Measurements from ENCODE around the gene SNRNP70. TPM values are rescaled to one million over a fixed set of nuclear protein-coding genes. Genes with fewer than 3 reads are reported as not detected.

SNRNP70 gene
- total and polyA plus RNA-seq, 5 donors: 117 to 146 (median 144) TPM

GRCh38 chr19:49084206-49085019, 838 bp upstream of the SNRNP70 start:
- ATAC-seq (no peak), DNase-seq (peak in 1 of 3 donors; percentile 65)
- intact Hi-C loops (cut with DNase I): no loop called here
- 63% methylated on average over 26 of the region's 26 CpGs for WGBS
- peak overlapping the region; percentile 90 for H3K27ac ChIP-seq (ENCODE audit: low read length)
- no peaks in the 10 kb centered on the region for H3K27me3 ChIP-seq (ENCODE audit: control insufficient read depth, insufficient read depth)
- peak overlapping the region; percentile 75 for H3K4me3 ChIP-seq (ENCODE audit: low read length)
- H3K4me1 ChIP-seq (ENCODE audit: control insufficient read depth, insufficient read depth, low read length): peaks cover 6% of the 10 kb centered on the region
- H3K9me3 ChIP-seq (ENCODE audit: control insufficient read depth, low read length): no peaks in the 10 kb centered on the region

- ATAC-seq: no peak
Observed at GRCh38 chr19:49085868-49086232, 599 bp downstream of the SNRNP70 start.

GRCh38 chr19:49086296-49086695, 1.0 kb downstream of the SNRNP70 start:
- DNase-seq: no peak
- Histone ChIP-seq H3K4me1 (ENCODE audit: control insufficient read depth, insufficient read depth, low read length) (peaks cover 6% of the 10 kb centered on the region), H3K4me3 (ENCODE audit: low read length) (peak overlapping the region; percentile 75), H3K27ac (ENCODE audit: low read length) (no peak overlapping the region), H3K27me3 (ENCODE audit: control insufficient read depth, insufficient read depth) (no peaks in the 10 kb centered on the region), H3K9me3 (ENCODE audit: control insufficient read depth, low read length) (no peaks in the 10 kb centered on the region)
- ATAC-seq: no peak
- intact Hi-C loops (cut with DNase I): no loop called here
- 46% methylated on average over 11 of the region's 11 CpGs for WGBS

More at GRCh38 chr19:49085868-49086232, 599 bp downstream of the SNRNP70 start:
- intact Hi-C loops (cut with DNase I): no loop called here
- Histone ChIP-seq H3K27ac (ENCODE audit: low read length) (peak overlapping the region; percentile 80), H3K27me3 (ENCODE audit: control insufficient read depth, insufficient read depth) (no peaks in the 10 kb centered on the region), H3K9me3 (ENCODE audit: control insufficient read depth, low read length) (no peaks in the 10 kb centered on the region), H3K4me1 (ENCODE audit: control insufficient read depth, insufficient read depth, low read length) (peaks cover 6% of the 10 kb centered on the region), H3K4me3 (ENCODE audit: low read length) (peak overlapping the region; percentile 75)
- DNase-seq: no peak
- WGBS: 1% methylated on average over 14 of the region's 14 CpGs

- ATAC-seq: no peak
- intact Hi-C loops (cut with DNase I): loop anchor here in 1 of 4 donors (5.0 to 10.0 kb wide), 2 partner anchors 53 to 121 kb away; no protein-coding TSS in a partner anchor
- DNase-seq: peak in 1 of 3 donors; percentile 7
- Histone ChIP-seq H3K27me3 (ENCODE audit: control insufficient read depth, insufficient read depth) (no peaks in the 10 kb centered on the region), H3K27ac (ENCODE audit: low read length) (no peak overlapping the region), H3K4me3 (ENCODE audit: low read length) (no peak overlapping the region), H3K9me3 (ENCODE audit: control insufficient read depth, low read length) (no peaks in the 10 kb centered on the region), H3K4me1 (ENCODE audit: control insufficient read depth, insufficient read depth, low read length) (peaks cover 2% of the 10 kb centered on the region)
- 90% methylated on average over 17 of the region's 17 CpGs for WGBS
Observed at GRCh38 chr19:49091391-49092038, 6.3 kb downstream of the SNRNP70 start.

GRCh38 chr19:49092686-49093085, 7.4 kb downstream of the SNRNP70 start:
- H3K27ac ChIP-seq (ENCODE audit: low read length): no peak overlapping the region
- WGBS: 89% methylated on average over 6 of the region's 6 CpGs
- ATAC-seq (no peak), DNase-seq (peak in 1 of 3 donors; percentile 6)
- H3K27me3 ChIP-seq (ENCODE audit: control insufficient read depth, insufficient read depth): no peaks in the 10 kb centered on the region
- H3K4me3 ChIP-seq (ENCODE audit: low read length): no peak overlapping the region
- H3K9me3 ChIP-seq (ENCODE audit: control insufficient read depth, low read length): no peaks in the 10 kb centered on the region
- H3K4me1 ChIP-seq (ENCODE audit: control insufficient read depth, insufficient read depth, low read length): no peaks in the 10 kb centered on the region
- intact Hi-C loops (cut with DNase I): loop anchor here in 1 of 4 donors (5.0 to 10.0 kb wide), 2 partner anchors 52 to 120 kb away; no protein-coding TSS in a partner anchor

GRCh38 chr19:49094505-49095482, 9.5 kb downstream of the SNRNP70 start:
- Histone ChIP-seq H3K27me3 (ENCODE audit: control insufficient read depth, insufficient read depth) (no peaks in the 10 kb centered on the region), H3K27ac (ENCODE audit: low read length) (peak overlapping the region; percentile 60), H3K9me3 (ENCODE audit: control insufficient read depth, low read length) (no peaks in the 10 kb centered on the region), H3K4me1 (ENCODE audit: control insufficient read depth, insufficient read depth, low read length) (no peaks in the 10 kb centered on the region), H3K4me3 (ENCODE audit: low read length) (no peak overlapping the region)
- 50% methylated on average over 23 of the region's 23 CpGs for WGBS
- ATAC-seq (peak; percentile 76 to 93), DNase-seq (peak in 2 of 3 donors; percentile 81 to 83)
- intact Hi-C loops (cut with DNase I): loop anchor here (5.0 to 10.0 kb wide), 5 partner anchors 50 to 118 kb away; no protein-coding TSS in a partner anchor

GRCh38 chr19:49097453-49098288, 12.4 kb downstream of the SNRNP70 start:
- ATAC-seq (peak; percentile 48 to 72), DNase-seq (peak; percentile 54 to 83 (median 81))
- Histone ChIP-seq H3K9me3 (ENCODE audit: control insufficient read depth, low read length) (no peaks in the 10 kb centered on the region), H3K4me1 (ENCODE audit: control insufficient read depth, insufficient read depth, low read length) (no peaks in the 10 kb centered on the region), H3K27ac (ENCODE audit: low read length) (no peak overlapping the region), H3K27me3 (ENCODE audit: control insufficient read depth, insufficient read depth) (no peaks in the 10 kb centered on the region), H3K4me3 (ENCODE audit: low read length) (no peak overlapping the region)
- 40% methylated on average over 8 of the region's 8 CpGs for WGBS
- intact Hi-C loops (cut with DNase I): loop anchor here (5.0 to 10.0 kb wide), 4 partner anchors 47 to 110 kb away; no protein-coding TSS in a partner anchor

- DNase-seq (no peak), ATAC-seq (no peak)
- Histone ChIP-seq H3K27ac (ENCODE audit: low read length) (no peak overlapping the region), H3K27me3 (ENCODE audit: control insufficient read depth, insufficient read depth) (no peaks in the 10 kb centered on the region), H3K4me1 (ENCODE audit: control insufficient read depth, insufficient read depth, low read length) (no peaks in the 10 kb centered on the region), H3K4me3 (ENCODE audit: low read length) (no peak overlapping the region), H3K9me3 (ENCODE audit: control insufficient read depth, low read length) (no peaks in the 10 kb centered on the region)
- WGBS: 78% methylated on average over 4 of the region's 4 CpGs
- intact Hi-C loops (cut with DNase I): loop anchor here (5.0 to 10.0 kb wide), 4 partner anchors 46 to 109 kb away; no protein-coding TSS in a partner anchor
Observed at GRCh38 chr19:49098795-49099194, 13.5 kb downstream of the SNRNP70 start.

- WGBS: 83% methylated on average over 12 of the region's 12 CpGs
- peak in 1 of 3 donors; percentile 47 for DNase-seq
- no peaks in the 10 kb centered on the region for H3K27me3 ChIP-seq (ENCODE audit: control insufficient read depth, insufficient read depth)
Observed at GRCh38 chr19:49101160-49101559, 15.9 kb downstream of the SNRNP70 start.

More at GRCh38 chr19:49101160-49101559, 15.9 kb downstream of the SNRNP70 start:
- intact Hi-C loops (cut with DNase I): loop anchor here in 1 of 4 donors (10.0 kb wide), 1 partner anchor 94 kb away; no protein-coding TSS in a partner anchor
- H3K9me3 ChIP-seq (ENCODE audit: control insufficient read depth, low read length): no peaks in the 10 kb centered on the region
- H3K4me1 ChIP-seq (ENCODE audit: control insufficient read depth, insufficient read depth, low read length): no peaks in the 10 kb centered on the region
- H3K4me3 ChIP-seq (ENCODE audit: low read length): no peak overlapping the region
- H3K27ac ChIP-seq (ENCODE audit: low read length): no peak overlapping the region
- no peak for ATAC-seq
